A549 treated with DMSO at 1 μM for 4 hours (cell line): ENCODE data around the gene PDE4DIP. TPM values are rescaled to one million over a fixed set of nuclear protein-coding genes. Genes with fewer than 3 reads are reported as not detected.

Experiments
- total RNA-seq: library from RNA; stranded (reverse); fragments of 200-300 nt; extraction: Qiagen RNA extraction; gene quantifications from 5 replicates; pipeline ENCODE4 v1.2.3, GENCODE V29; 2022; ENCODE audit warnings: low read depth

Gene PDE4DIP
- 4.9 to 7.7 TPM (median 6.6 TPM) in 5 replicates for total RNA-seq

DNA sequence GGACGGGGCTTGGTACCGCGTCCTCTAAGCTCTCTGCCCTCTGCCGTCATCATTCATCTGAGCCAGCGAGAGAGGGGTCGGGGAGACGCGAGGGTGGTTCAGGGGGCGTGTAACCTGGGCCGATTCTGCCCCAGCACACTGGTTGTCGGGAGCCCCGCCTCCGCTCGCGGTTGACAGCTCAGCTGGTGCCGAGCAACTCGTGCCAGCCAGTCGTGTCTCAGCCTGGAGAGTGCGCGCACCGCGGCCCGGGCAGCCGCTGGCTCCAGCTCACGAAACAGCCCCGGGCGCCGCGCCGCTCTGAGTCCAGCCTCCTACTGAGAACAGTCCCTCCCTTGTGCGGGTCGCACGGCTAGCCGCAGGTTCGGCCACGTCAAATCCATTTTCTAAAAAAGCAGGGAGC, at the start of gene PDE4DIP:
TSS of gene PDE4DIP (plus strand) at position 209 of the 400 bp plus-strand sequence. CDS start 347 bp downstream, outside the sequence.

Other genes starting within 250 kb of the PDE4DIP start
- 13.4 to 17.6 TPM (median 14.7 TPM) in 5 replicates for gene NBPF14, start 248.4 kb upstream of the PDE4DIP start, total RNA-seq
- gene NUDT4B, start 95.7 kb upstream of the PDE4DIP start, total RNA-seq, result 0.43 to 3.0 TPM (median 1.2 TPM) in 5 replicates